Caco-2 (cell line): Measurements from ENCODE around the gene NCLN. TPM values are rescaled to one million over a fixed set of nuclear protein-coding genes. Genes with fewer than 3 reads are reported as not detected.
"Not testable (repeated sequence)": the region's sequence is repeated elsewhere in the genome, so short reads cannot be mapped to it uniquely, and the experiment has no call there.

ENCODE experiments used
- BruUV-seq: library from RNA; stranded (reverse); fragments of 400-500 nt; replicated peaks from 2 replicates; lab custom pipeline; 2021; lab: Mats Ljungman, UMichigan
- CTCF ChIA-PET: fragments of 300-600 bp; sonication (Branson Sonifier 250); formaldehyde crosslinking; loops from one replicate; lab custom pipeline; 2022; ENCODE audit warnings: antibody characterized with exemption; lab: Charles Lee
- POLR2A ChIA-PET: fragments of 300-600 bp; sonication (Branson Sonifier 250); formaldehyde crosslinking; loops from one replicate; lab custom pipeline; 2022; ENCODE audit warnings: antibody characterized with exemption; lab: Charles Lee
- DNase-seq, 2 experiments: peaks; one replicate each; pipeline versions ENCODE4 v3.0.0 to v3.0.0-alpha.2; 2020 to 2022
- H3K27me3 ChIP-seq: replicated peaks from 2 replicates; pipeline ENCODE4 v1.6.0; 2011; ENCODE audit warnings: low read length; ENCODE audit not compliant: control insufficient read depth, insufficient read depth
- H3K36me3 ChIP-seq: 2 replicates; pipeline ENCODE4 v1.5.1; 2011; ENCODE audit warnings: low read length; ENCODE audit not compliant: control insufficient read depth, insufficient read depth
- H3K4me1 ChIP-seq: fragments of 250-450 bp; sonication (Bioruptor Pico); 2 replicates; pipeline ENCODE4 v1.5.1; 2020; ENCODE audit warnings: mild to moderate bottlenecking
- H3K4me3 ChIP-seq: 2 replicates; pipeline ENCODE4 v1.5.1; 2011; ENCODE audit warnings: low read depth, mild to moderate bottlenecking, control low read depth, low read length
- H3K9me3 ChIP-seq: fragments of 250-450 bp; sonication (Bioruptor Pico); 2 replicates; pipeline ENCODE4 v1.5.1; 2020; ENCODE audit warnings: mild to moderate bottlenecking, moderate library complexity
- H3K27ac Mint-ChIP-seq: one replicate; pipeline ENCODE4 v1.8.0; 2022; ENCODE audit warnings: mixed read lengths; ENCODE audit not compliant: unreplicated experiment
- H3K27me3 Mint-ChIP-seq: one replicate; pipeline ENCODE4 v1.8.0; 2022; ENCODE audit warnings: mixed read lengths; ENCODE audit not compliant: insufficient read depth, unreplicated experiment
- H3K36me3 Mint-ChIP-seq: one replicate; pipeline ENCODE4 v1.8.0; 2022; ENCODE audit warnings: mild to moderate bottlenecking, mixed read lengths; ENCODE audit not compliant: insufficient read depth, unreplicated experiment
- H3K4me1 Mint-ChIP-seq: one replicate; pipeline ENCODE4 v1.8.0; 2022; ENCODE audit warnings: low read depth, mixed read lengths; ENCODE audit not compliant: unreplicated experiment
- H3K4me3 Mint-ChIP-seq: one replicate; pipeline ENCODE4 v1.8.0; 2022; ENCODE audit warnings: mild to moderate bottlenecking, moderate library complexity, mixed read lengths; ENCODE audit not compliant: unreplicated experiment
- H3K9me3 Mint-ChIP-seq: one replicate; pipeline ENCODE4 v1.8.0; 2022; ENCODE audit warnings: mixed read lengths; ENCODE audit not compliant: unreplicated experiment
- CTCF ChIP-seq, 2 experiments: fragments of 200-600 bp in 1 of 2; IDR thresholded peaks; 1 replicate in 1 of 2; 2 replicates in 1 of 2; pipeline versions ENCODE4 v1.5.1 to v1.8.0; 2011 to 2022; ENCODE audit warnings: antibody characterized with exemption in 1 of 2, control low read depth in 1 of 2, inconsistent platforms in 1 of 2, low read depth in 1 of 2, low read length in 1 of 2, mild to moderate bottlenecking in 1 of 2, moderate library complexity in 1 of 2; ENCODE audit not compliant: insufficient read depth in 1 of 2, severe bottlenecking in 1 of 2, unreplicated experiment in 1 of 2
- intact Hi-C: fragments of 100-400 bp; cut with micrococcal nuclease; formaldehyde crosslinking; loops from one replicate; pipeline ENCODE4 v1.10.0; 2022; ENCODE audit not compliant: unreplicated experiment
- total RNA-seq: library from RNA; stranded (reverse); gene quantifications from 2 replicates; pipeline ENCODE4 v1.2.3, GENCODE V29; 2022

Gene NCLN
- total RNA-seq, 1 experiment from 2014 or later: 87.3 TPM

GRCh38 chr19:3190921-3191805, 5.4 kb downstream of the NCLN start:
- peaks cover 9% of the 10 kb centered on the region; the same call in 1 of the 2 replicates for H3K4me1 ChIP-seq
- ChIA-PET POLR2A (no interaction called here), CTCF (no interaction called here)
- Mint-ChIP-seq H3K27ac (no peak overlapping the region), H3K36me3 (peaks cover 21% of the 10 kb centered on the region), H3K4me3 (no peak overlapping the region), H3K9me3 (no peaks in the 10 kb centered on the region), H3K4me1 (peaks cover 14% of the 10 kb centered on the region), H3K27me3 (no peaks in the 10 kb centered on the region)
- BruUV-seq: no TSS peak
- H3K4me3 ChIP-seq: no peak overlapping the region
- H3K36me3 ChIP-seq: no peaks in the 10 kb centered on the region
- H3K27me3 ChIP-seq: no peaks in the 10 kb centered on the region
- no peak for DNase-seq
- TF ChIP-seq CTCF (IDR thresholded peaks at IDR 0.05; ENCODE audit: insufficient read depth in 1 of 2, low read depth in 1 of 2, low read length in 1 of 2, severe bottlenecking in 1 of 2, unreplicated experiment in 1 of 2): no peak
- H3K9me3 ChIP-seq: no peaks in the 10 kb centered on the region
- intact Hi-C loops: no loop called here

GRCh38 chr19:3191806-3192104, 6.0 kb downstream of the NCLN start:
- H3K4me3 Mint-ChIP-seq, POLR2A ChIA-PET, H3K27me3 ChIP-seq, BruUV-seq, intact Hi-C loops, H3K4me1 ChIP-seq, H3K36me3 ChIP-seq, DNase-seq, CTCF ChIA-PET, H3K4me3 ChIP-seq, H3K9me3 Mint-ChIP-seq, H3K27ac Mint-ChIP-seq, H3K9me3 ChIP-seq, H3K27me3 Mint-ChIP-seq: not testable (repeated sequence)
- H3K4me1 Mint-ChIP-seq: peaks cover 13% of the 10 kb centered on the region
- H3K36me3 Mint-ChIP-seq: peaks cover 21% of the 10 kb centered on the region

GRCh38 chr19:3192228-3192635, 6.5 kb downstream of the NCLN start:
- no peaks in the 10 kb centered on the region for H3K27me3 ChIP-seq
- no peak overlapping the region for H3K27ac Mint-ChIP-seq
- intact Hi-C loops: no loop called here
- H3K4me1 Mint-ChIP-seq: peaks cover 8% of the 10 kb centered on the region
- no TSS peak for BruUV-seq
- H3K4me3 Mint-ChIP-seq: no peak overlapping the region
- H3K9me3 Mint-ChIP-seq: no peaks in the 10 kb centered on the region
- H3K36me3 ChIP-seq: no peaks in the 10 kb centered on the region
- POLR2A ChIA-PET: interaction anchor here (0.5 kb wide), 1 partner anchor 11 kb away, joined by 9 read pairs; no protein-coding TSS in a partner anchor
- CTCF ChIA-PET: no interaction called here
- peaks cover 21% of the 10 kb centered on the region for H3K36me3 Mint-ChIP-seq
- no peak for TF ChIP-seq CTCF (IDR thresholded peaks at IDR 0.05; ENCODE audit: insufficient read depth in 1 of 2, low read depth in 1 of 2, low read length in 1 of 2, severe bottlenecking in 1 of 2, unreplicated experiment in 1 of 2)
- H3K27me3 Mint-ChIP-seq: no peaks in the 10 kb centered on the region
- no peaks in the 10 kb centered on the region for H3K9me3 ChIP-seq
- no peak for DNase-seq
- H3K4me1 ChIP-seq: peaks cover 4% of the 10 kb centered on the region; the same call in 1 of the 2 replicates
- no peak overlapping the region for H3K4me3 ChIP-seq
